ENCODE results near the gene ASAP2. TPM values are rescaled to one million over a fixed set of nuclear protein-coding genes. Genes with fewer than 3 reads are reported as not detected.

Gene ASAP2
- total RNA-seq, 1 donor from 2014 or later, result 45.6 TPM

DNA sequence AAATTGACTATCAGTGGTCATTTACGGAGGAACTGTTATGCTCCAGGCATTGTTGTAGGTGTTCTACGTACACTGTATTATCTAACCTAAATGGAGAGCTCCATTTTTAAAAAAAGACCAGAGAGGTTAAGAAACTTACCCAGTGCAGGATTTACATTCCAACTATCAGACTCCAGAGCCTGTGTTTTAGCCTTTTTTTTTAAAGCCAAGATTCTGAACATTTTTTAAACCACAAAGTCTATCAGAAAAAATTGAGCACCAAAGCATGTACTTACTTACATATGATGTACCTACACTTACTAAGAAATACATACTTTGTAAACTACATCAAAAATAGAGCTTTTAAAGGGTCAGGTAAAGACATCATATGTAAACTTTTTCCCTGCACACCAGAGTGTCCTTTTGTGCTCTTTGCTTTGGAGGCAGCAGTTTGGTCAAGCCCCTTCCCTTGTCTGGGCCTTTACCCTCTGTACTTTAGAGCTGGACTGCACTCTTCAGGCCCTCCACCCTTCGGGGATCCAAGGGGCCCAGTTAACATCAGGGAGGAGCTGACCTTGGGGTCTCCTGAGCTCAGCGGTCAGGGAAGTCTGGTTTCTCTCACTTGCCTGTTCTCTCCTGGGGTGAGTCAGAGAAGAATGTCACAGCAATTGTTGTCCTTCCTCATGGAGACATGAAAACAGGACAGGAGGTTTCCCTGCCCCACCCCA, 158.3 kb downstream of the ASAP2 start:
- H3K4me3 Mint-ChIP-seq, result no peak overlapping the region

DNA sequence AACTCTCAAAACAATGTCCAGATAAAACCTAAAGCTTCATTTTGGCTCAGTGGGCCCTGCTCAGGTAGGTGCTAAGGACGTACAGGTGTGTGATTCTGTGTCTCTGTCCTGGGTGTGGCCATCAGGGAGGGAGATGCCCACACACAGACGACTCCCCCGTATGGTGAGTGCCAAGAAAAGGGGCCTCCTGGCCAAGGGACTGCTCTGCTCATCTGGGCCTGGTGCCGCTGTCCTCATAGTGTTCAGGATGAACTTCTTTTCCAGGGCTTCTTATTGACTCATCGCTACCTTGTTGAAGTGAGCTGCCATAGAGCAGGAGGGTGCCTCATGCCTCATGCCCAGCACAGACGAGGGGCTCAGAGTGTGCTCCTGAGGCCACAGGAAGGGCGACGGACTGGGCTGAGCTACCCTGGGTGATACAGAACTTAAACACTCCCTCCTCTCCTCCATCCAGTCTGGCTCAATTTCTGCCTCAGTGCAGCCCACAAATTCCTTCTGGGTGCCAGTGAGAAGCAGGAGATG, 158.9 kb downstream of the ASAP2 start:
- no peak overlapping the region for H3K4me3 Mint-ChIP-seq
- H3K9me3 Mint-ChIP-seq, result no peaks in the 10 kb centered on the region
- H3K36me3 Mint-ChIP-seq, result peaks cover 35% of the 10 kb centered on the region
- H3K4me1 Mint-ChIP-seq (ENCODE audit: unreplicated experiment), result peaks cover 16% of the 10 kb centered on the region
- no peak for DNase-seq (ENCODE audit: extremely low spot score, unreplicated experiment)
- TF ChIP-seq, protein P1, sequence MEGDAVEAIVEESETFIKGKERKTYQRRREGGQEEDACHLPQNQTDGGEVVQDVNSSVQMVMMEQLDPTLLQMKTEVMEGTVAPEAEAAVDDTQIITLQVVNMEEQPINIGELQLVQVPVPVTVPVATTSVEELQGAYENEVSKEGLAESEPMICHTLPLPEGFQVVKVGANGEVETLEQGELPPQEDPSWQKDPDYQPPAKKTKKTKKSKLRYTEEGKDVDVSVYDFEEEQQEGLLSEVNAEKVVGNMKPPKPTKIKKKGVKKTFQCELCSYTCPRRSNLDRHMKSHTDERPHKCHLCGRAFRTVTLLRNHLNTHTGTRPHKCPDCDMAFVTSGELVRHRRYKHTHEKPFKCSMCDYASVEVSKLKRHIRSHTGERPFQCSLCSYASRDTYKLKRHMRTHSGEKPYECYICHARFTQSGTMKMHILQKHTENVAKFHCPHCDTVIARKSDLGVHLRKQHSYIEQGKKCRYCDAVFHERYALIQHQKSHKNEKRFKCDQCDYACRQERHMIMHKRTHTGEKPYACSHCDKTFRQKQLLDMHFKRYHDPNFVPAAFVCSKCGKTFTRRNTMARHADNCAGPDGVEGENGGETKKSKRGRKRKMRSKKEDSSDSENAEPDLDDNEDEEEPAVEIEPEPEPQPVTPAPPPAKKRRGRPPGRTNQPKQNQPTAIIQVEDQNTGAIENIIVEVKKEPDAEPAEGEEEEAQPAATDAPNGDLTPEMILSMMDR (conservative IDR thresholded peaks at IDR 0.05), result no peak
- H3K27ac Mint-ChIP-seq, result peak overlapping the region; percentile 59
- no peaks in the 10 kb centered on the region for H3K27me3 Mint-ChIP-seq

More for the DNA sequence above, 158.3 kb downstream of the ASAP2 start:
- peaks cover 39% of the 10 kb centered on the region for H3K36me3 Mint-ChIP-seq
- H3K9me3 Mint-ChIP-seq, result no peaks in the 10 kb centered on the region
- TF ChIP-seq, protein P1 (conservative IDR thresholded peaks at IDR 0.05), result no peak
- no peaks in the 10 kb centered on the region for H3K27me3 Mint-ChIP-seq
- H3K27ac Mint-ChIP-seq, result peak overlapping the region; percentile 59
- H3K4me1 Mint-ChIP-seq (ENCODE audit: unreplicated experiment), result peaks cover 11% of the 10 kb centered on the region
- DNase-seq (ENCODE audit: extremely low spot score, unreplicated experiment), result no peak

DNA sequence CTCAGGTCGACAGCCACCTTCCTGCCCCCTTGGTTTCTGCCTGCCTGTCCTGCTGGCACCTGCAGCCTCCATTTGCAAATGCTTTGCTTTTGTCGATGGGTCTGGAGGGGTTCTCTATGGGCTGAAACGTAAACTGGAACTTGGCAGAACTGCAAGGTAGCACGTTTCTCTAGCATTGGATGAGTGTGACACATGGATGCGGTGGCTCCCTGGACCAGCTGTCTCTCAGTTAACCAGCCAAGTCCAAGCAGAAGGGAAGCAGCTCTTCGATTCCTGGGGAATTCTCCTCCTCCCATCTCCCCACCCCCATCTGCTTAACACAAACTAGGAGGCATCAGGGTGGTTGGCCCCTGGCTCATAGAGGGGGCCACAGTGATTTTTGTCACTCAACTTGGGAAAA, 159.4 kb downstream of the ASAP2 start:
- Mint-ChIP-seq H3K27me3 (no peaks in the 10 kb centered on the region), H3K27ac (no peak overlapping the region)

DNA sequence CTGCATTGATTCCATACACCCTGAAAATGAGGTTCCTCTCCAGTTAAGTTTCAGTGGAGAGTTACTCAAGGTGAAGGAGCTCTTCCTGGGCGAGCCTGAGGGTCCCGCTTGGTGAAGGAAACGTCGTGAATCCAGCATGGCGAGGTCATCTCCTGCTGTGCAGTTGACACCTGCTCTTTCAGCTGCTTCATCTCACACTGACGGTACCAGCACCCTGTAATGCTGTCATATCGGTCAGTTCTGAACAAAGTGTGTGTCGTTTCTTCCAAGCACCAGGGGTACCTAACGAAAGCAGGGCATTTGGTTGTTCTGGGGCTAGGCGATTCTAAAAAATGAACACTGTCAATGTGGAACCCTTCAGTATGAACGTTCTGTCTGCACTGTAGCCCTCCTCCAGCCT, 164.1 kb downstream of the ASAP2 start:
- TF ChIP-seq, protein P1 (conservative IDR thresholded peaks at IDR 0.05), result no peak
- Mint-ChIP-seq H3K27me3 (no peaks in the 10 kb centered on the region), H3K9me3 (no peaks in the 10 kb centered on the region), H3K4me1 (ENCODE audit: unreplicated experiment) (peaks cover 10% of the 10 kb centered on the region), H3K4me3 (no peak overlapping the region), H3K27ac (no peak overlapping the region), H3K36me3 (peaks cover 33% of the 10 kb centered on the region)
- no peak for DNase-seq (ENCODE audit: extremely low spot score, unreplicated experiment)

More for the DNA sequence above, 159.4 kb downstream of the ASAP2 start:
- DNase-seq (ENCODE audit: extremely low spot score, unreplicated experiment), result no peak
- Mint-ChIP-seq H3K36me3 (peaks cover 35% of the 10 kb centered on the region), H3K4me3 (no peak overlapping the region), H3K4me1 (ENCODE audit: unreplicated experiment) (peaks cover 17% of the 10 kb centered on the region), H3K9me3 (no peaks in the 10 kb centered on the region)
- TF ChIP-seq, protein P1 (conservative IDR thresholded peaks at IDR 0.05), result no peak

DNA sequence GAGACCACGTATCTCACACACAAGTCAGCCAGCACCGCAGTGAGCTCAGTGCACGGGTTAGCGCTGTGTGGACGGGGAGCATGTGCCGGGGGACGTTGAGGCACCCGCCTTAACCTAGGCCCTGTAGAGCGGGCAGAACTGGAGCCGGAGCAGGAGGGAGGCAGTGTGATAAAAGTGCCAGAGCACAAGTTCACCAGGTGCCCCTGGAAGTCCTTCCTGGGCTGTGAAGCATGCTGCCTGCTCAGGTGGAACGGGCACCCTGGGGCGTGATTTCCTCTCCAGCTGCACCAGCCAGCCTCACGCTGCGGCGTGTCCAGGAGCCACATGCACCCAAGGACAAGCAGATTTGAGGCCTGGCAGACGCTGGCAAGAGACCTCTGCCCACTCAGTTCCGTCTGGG, 166.4 kb downstream of the ASAP2 start:
- peaks cover 34% of the 10 kb centered on the region for H3K36me3 Mint-ChIP-seq
- no peaks in the 10 kb centered on the region for H3K27me3 Mint-ChIP-seq
- H3K9me3 Mint-ChIP-seq, result no peaks in the 10 kb centered on the region

More for the DNA sequence above, 166.4 kb downstream of the ASAP2 start:
- H3K4me3 Mint-ChIP-seq, result no peak overlapping the region
- TF ChIP-seq, protein P1 (conservative IDR thresholded peaks at IDR 0.05), result no peak
- peaks cover 10% of the 10 kb centered on the region for H3K4me1 Mint-ChIP-seq (ENCODE audit: unreplicated experiment)
- no peak overlapping the region for H3K27ac Mint-ChIP-seq
- DNase-seq (ENCODE audit: extremely low spot score, unreplicated experiment), result no peak

Data from type B pancreatic cell (in vitro differentiated cells).